Small intestine (tissue), 7 donors: ENCODE data around the gene SLC9A9. TPM values are rescaled to one million over a fixed set of nuclear protein-coding genes. Genes with fewer than 3 reads are reported as not detected.
"Not testable (repeated sequence)": the region's sequence is repeated elsewhere in the genome, so short reads cannot be mapped to it uniquely, and the experiment has no call there.

Experiments used
- DNase-seq, 2 donors: peaks; one replicate each; pipeline versions ENCODE4 v3.0.0 to v3.0.0-alpha.2; 2013
- FAIRE-seq: peaks from 2 replicates; lab custom pipeline; 2012; peaks lifted over from hg19 to GRCh38; lab: Jason Lieb, UNC
- H3K27ac ChIP-seq, 3 donors: one replicate each; pipeline ENCODE4 v1.5.1; 2013; ENCODE audit warnings: low read length in 2 of 3, mild to moderate bottlenecking in 2 of 3, control low read depth in 1 of 3, inconsistent platforms in 1 of 3, low read depth in 1 of 3, moderate library complexity in 1 of 3
- H3K27me3 ChIP-seq, 3 donors: one replicate each; pipeline ENCODE4 v1.6.1; 2013; ENCODE audit warnings: low read length in 3 of 3, inconsistent platforms in 1 of 3; ENCODE audit not compliant: control insufficient read depth in 3 of 3, insufficient read depth in 3 of 3
- H3K36me3 ChIP-seq, 3 donors: one replicate each; pipeline ENCODE4 v1.6.1; 2013; ENCODE audit warnings: low read length in 3 of 3, inconsistent platforms in 1 of 3, low read depth in 1 of 3, mild to moderate bottlenecking in 1 of 3, moderate library complexity in 1 of 3; ENCODE audit not compliant: control insufficient read depth in 3 of 3, insufficient read depth in 2 of 3
- H3K4me1 ChIP-seq, 3 donors: one replicate each; pipeline ENCODE4 v1.6.1; 2013; ENCODE audit warnings: low read length in 2 of 3, inconsistent platforms in 1 of 3, low read depth in 1 of 3, mild to moderate bottlenecking in 1 of 3, moderate library complexity in 1 of 3; ENCODE audit not compliant: control insufficient read depth in 3 of 3, insufficient read depth in 2 of 3
- H3K4me3 ChIP-seq, 3 donors: one replicate each; pipeline ENCODE4 v1.5.1; 2013; ENCODE audit warnings: low read length in 3 of 3, control low read depth in 1 of 3, inconsistent platforms in 1 of 3, low read depth in 1 of 3, mild to moderate bottlenecking in 1 of 3, moderate library complexity in 1 of 3
- H3K9me3 ChIP-seq, 2 donors: one replicate each; pipeline ENCODE4 v1.6.1; 2013; ENCODE audit warnings: low read depth in 1 of 2, low read length in 1 of 2; ENCODE audit not compliant: control insufficient read depth in 2 of 2, insufficient read depth in 1 of 2
- WGBS, 3 donors: extraction: QIAGEN DNeasy Blood & Tissue Kit; methylation state at CpG; one replicate each; pipeline ENCODE4 v1.1.7; 2013; 5-methylcytosine and 5-hydroxymethylcytosine counted together
- polyA plus RNA-seq, 4 donors: library from polyadenylated mRNA; stranded (reverse) in 3 of 4; unstranded in 1 of 4; fragments of 200-250 nt in 3 of 4; fragments of 120-200 nt in 1 of 4; gene quantifications; one replicate each; pipeline versions ENCODE4 v1.2.1 to v1.2.3, GENCODE V29; 2013
- donor health status: healthy with polysubstance abuse.
- donor health status: control.
- donor health status: control.
- donor health status: Bipolar disorder and iron deficiency.
- donor health status: healthy.

SLC9A9 gene
- polyA plus RNA-seq, 4 donors, result 1.4 to 4.6 (median 4.1) TPM; not detected in 1

- H3K9me3 ChIP-seq, H3K4me1 ChIP-seq, H3K27me3 ChIP-seq, H3K27ac ChIP-seq, DNase-seq, H3K36me3 ChIP-seq, H3K4me3 ChIP-seq, FAIRE-seq: not testable (repeated sequence)
- WGBS, 3 donors, result 93 to 97% (median 94%) methylated on average over 5 of the region's 5 CpGs
Observed at GRCh38 chr3:143279567-143279966, 568.7 kb downstream of the SLC9A9 start.

GRCh38 chr3:143278721-143279120 is 569.5 kb downstream of the SLC9A9 start:
- H3K4me1 ChIP-seq, result no peaks in the 10 kb centered on the region
- FAIRE-seq (no peak), DNase-seq (no peak)
- WGBS, 3 donors, result 71 to 92% (median 74%) methylated on average over 1 of the region's 1 CpG
- H3K27me3 ChIP-seq, result peaks cover 0 to 3% (median 0%) of the 10 kb centered on the region in 3 donors
- H3K4me3 ChIP-seq, result no peak overlapping the region
- H3K9me3 ChIP-seq, result peaks cover 0 to 4% of the 10 kb centered on the region in 2 donors
- no peak overlapping the region for H3K27ac ChIP-seq
- H3K36me3 ChIP-seq, result no peaks in the 10 kb centered on the region

GRCh38 chr3:143277531-143277930 is 570.7 kb downstream of the SLC9A9 start:
- no peak for DNase-seq
- Histone ChIP-seq H3K27me3 (peaks cover 0 to 3% (median 0%) of the 10 kb centered on the region in 3 donors), H3K9me3 (peaks cover 0 to 4% of the 10 kb centered on the region in 2 donors), H3K36me3 (no peaks in the 10 kb centered on the region), H3K4me3 (no peak overlapping the region), H3K27ac (no peak overlapping the region), H3K4me1 (no peaks in the 10 kb centered on the region)
- no peak for FAIRE-seq
- WGBS, 3 donors, result 93 to 96% (median 95%) methylated on average over 2 of the region's 2 CpGs

- Histone ChIP-seq H3K27ac (no peak overlapping the region), H3K4me3 (no peak overlapping the region)
- FAIRE-seq, result no peak
Observed at GRCh38 chr3:143276592-143276991, 571.7 kb downstream of the SLC9A9 start.

GRCh38 chr3:143273975-143274690 is 574.1 kb downstream of the SLC9A9 start:
- Histone ChIP-seq H3K9me3 (no peaks in the 10 kb centered on the region), H3K27ac (no peak overlapping the region), H3K4me3 (no peak overlapping the region), H3K36me3 (no peaks in the 10 kb centered on the region), H3K27me3 (peaks cover 0 to 3% (median 0%) of the 10 kb centered on the region in 3 donors), H3K4me1 (no peaks in the 10 kb centered on the region)
- 79 to 94% (median 85%) methylated on average over 1 of the region's 1 CpG for WGBS, 3 donors
- FAIRE-seq (no peak), DNase-seq (no peak)

More at GRCh38 chr3:143276592-143276991, 571.7 kb downstream of the SLC9A9 start:
- peaks cover 0 to 4% of the 10 kb centered on the region in 2 donors for H3K9me3 ChIP-seq
- peaks cover 0 to 3% (median 0%) of the 10 kb centered on the region in 3 donors for H3K27me3 ChIP-seq
- no peak for DNase-seq
- H3K4me1 ChIP-seq, result no peaks in the 10 kb centered on the region
- no peaks in the 10 kb centered on the region for H3K36me3 ChIP-seq

GRCh38 chr3:143271136-143271535 is 577.1 kb downstream of the SLC9A9 start:
- DNase-seq (no peak), FAIRE-seq (no peak)
- H3K36me3 ChIP-seq, result no peaks in the 10 kb centered on the region
- H3K4me1 ChIP-seq, result no peaks in the 10 kb centered on the region
- no peaks in the 10 kb centered on the region for H3K27me3 ChIP-seq
- H3K9me3 ChIP-seq, result no peaks in the 10 kb centered on the region
- no peak overlapping the region for H3K4me3 ChIP-seq
- no peak overlapping the region for H3K27ac ChIP-seq
- WGBS, 3 donors, result 91 to 98% (median 97%) methylated on average over 2 of the region's 2 CpGs

GRCh38 chr3:143269741-143270140 is 578.5 kb downstream of the SLC9A9 start:
- FAIRE-seq (no peak), DNase-seq (no peak)
- Histone ChIP-seq H3K9me3 (no peaks in the 10 kb centered on the region), H3K27me3 (no peaks in the 10 kb centered on the region), H3K36me3 (peaks cover 0 to 3% (median 0%) of the 10 kb centered on the region in 3 donors), H3K27ac (no peak overlapping the region), H3K4me3 (no peak overlapping the region), H3K4me1 (no peaks in the 10 kb centered on the region)
- WGBS, 3 donors, result 90 to 98% (median 94%) methylated on average over 3 of the region's 3 CpGs

GRCh38 chr3:143267989-143268388 is 580.3 kb downstream of the SLC9A9 start:
- Histone ChIP-seq H3K9me3 (no peaks in the 10 kb centered on the region), H3K27ac (no peak overlapping the region), H3K4me1 (no peaks in the 10 kb centered on the region), H3K36me3 (peaks cover 0 to 3% (median 0%) of the 10 kb centered on the region in 3 donors), H3K4me3 (no peak overlapping the region), H3K27me3 (no peaks in the 10 kb centered on the region)
- no peak for DNase-seq
- WGBS, 3 donors, result 94 to 100% (median 95%) methylated on average over 1 of the region's 1 CpG
- no peak for FAIRE-seq

- Histone ChIP-seq H3K9me3 (no peaks in the 10 kb centered on the region), H3K4me1 (no peaks in the 10 kb centered on the region), H3K27ac (no peak overlapping the region), H3K4me3 (no peak overlapping the region), H3K27me3 (no peaks in the 10 kb centered on the region), H3K36me3 (peaks cover 0 to 3% (median 0%) of the 10 kb centered on the region in 3 donors)
- FAIRE-seq, result no peak
- DNase-seq, result no peak
Observed at GRCh38 chr3:143266927-143267326, 581.3 kb downstream of the SLC9A9 start.
